Astrocyte (in vitro differentiated cells and primary cell): ENCODE results near the gene DLL3.
"Not testable (repeated sequence)": the region's sequence is repeated elsewhere in the genome, so short reads cannot be mapped to it uniquely, and the experiment has no call there.

Source experiments
- CTCF ChIP-seq: IDR thresholded peaks from 2 replicates; pipeline ENCODE4 v1.5.1; 2011; ENCODE audit warnings: low read depth, mild to moderate bottlenecking, inconsistent platforms, low read length, moderate library complexity; ENCODE audit not compliant: insufficient read depth
- EZH2 ChIP-seq: IDR thresholded peaks from 2 replicates; pipeline ENCODE4 v1.6.1; 2012; ENCODE audit warnings: mild to moderate bottlenecking, low read length, inconsistent platforms; ENCODE audit not compliant: insufficient read depth

- not testable (repeated sequence) for TF ChIP-seq CTCF, EZH2
Measured at GRCh38 chr19:39451257-39451656, 47.5 kb upstream of the DLL3 start.
